Caco-2 (cell line): ENCODE measurements around the gene CDIP1. TPM values are rescaled to one million over a fixed set of nuclear protein-coding genes. Genes with fewer than 3 reads are reported as not detected.

Experiments
- BruUV-seq: library from RNA; stranded (reverse); fragments of 400-500 nt; replicated peaks from 2 replicates; lab custom pipeline; 2021; lab: Mats Ljungman, UMichigan
- CTCF ChIA-PET: fragments of 300-600 bp; sonication (Branson Sonifier 250); formaldehyde crosslinking; loops from one replicate; lab custom pipeline; 2022; ENCODE audit warnings: antibody characterized with exemption; lab: Charles Lee
- POLR2A ChIA-PET: fragments of 300-600 bp; sonication (Branson Sonifier 250); formaldehyde crosslinking; loops from one replicate; lab custom pipeline; 2022; ENCODE audit warnings: antibody characterized with exemption; lab: Charles Lee
- DNase-seq, 2 experiments: peaks; one replicate each; pipeline versions ENCODE4 v3.0.0 to v3.0.0-alpha.2; 2020 to 2022
- H3K27me3 ChIP-seq: replicated peaks from 2 replicates; pipeline ENCODE4 v1.6.0; 2011; ENCODE audit warnings: low read length; ENCODE audit not compliant: control insufficient read depth, insufficient read depth
- H3K36me3 ChIP-seq: 2 replicates; pipeline ENCODE4 v1.5.1; 2011; ENCODE audit warnings: low read length; ENCODE audit not compliant: control insufficient read depth, insufficient read depth
- H3K4me1 ChIP-seq: fragments of 250-450 bp; sonication (Bioruptor Pico); 2 replicates; pipeline ENCODE4 v1.5.1; 2020; ENCODE audit warnings: mild to moderate bottlenecking
- H3K4me3 ChIP-seq: 2 replicates; pipeline ENCODE4 v1.5.1; 2011; ENCODE audit warnings: low read depth, mild to moderate bottlenecking, control low read depth, low read length
- H3K9me3 ChIP-seq: fragments of 250-450 bp; sonication (Bioruptor Pico); 2 replicates; pipeline ENCODE4 v1.5.1; 2020; ENCODE audit warnings: mild to moderate bottlenecking, moderate library complexity
- H3K27ac Mint-ChIP-seq: one replicate; pipeline ENCODE4 v1.8.0; 2022; ENCODE audit warnings: mixed read lengths; ENCODE audit not compliant: unreplicated experiment
- H3K27me3 Mint-ChIP-seq: one replicate; pipeline ENCODE4 v1.8.0; 2022; ENCODE audit warnings: mixed read lengths; ENCODE audit not compliant: insufficient read depth, unreplicated experiment
- H3K36me3 Mint-ChIP-seq: one replicate; pipeline ENCODE4 v1.8.0; 2022; ENCODE audit warnings: mild to moderate bottlenecking, mixed read lengths; ENCODE audit not compliant: insufficient read depth, unreplicated experiment
- H3K4me1 Mint-ChIP-seq: one replicate; pipeline ENCODE4 v1.8.0; 2022; ENCODE audit warnings: low read depth, mixed read lengths; ENCODE audit not compliant: unreplicated experiment
- H3K4me3 Mint-ChIP-seq: one replicate; pipeline ENCODE4 v1.8.0; 2022; ENCODE audit warnings: mild to moderate bottlenecking, moderate library complexity, mixed read lengths; ENCODE audit not compliant: unreplicated experiment
- H3K9me3 Mint-ChIP-seq: one replicate; pipeline ENCODE4 v1.8.0; 2022; ENCODE audit warnings: mixed read lengths; ENCODE audit not compliant: unreplicated experiment
- intact Hi-C: fragments of 100-400 bp; cut with micrococcal nuclease; formaldehyde crosslinking; loops from one replicate; pipeline ENCODE4 v1.10.0; 2022; ENCODE audit not compliant: unreplicated experiment
- total RNA-seq: library from RNA; stranded (reverse); gene quantifications from 2 replicates; pipeline ENCODE4 v1.2.3, GENCODE V29; 2022
- TF ChIP-seq, protein P1 (sequence below), 2 experiments: fragments of 200-600 bp in 1 of 2; IDR thresholded peaks; 1 replicate in 1 of 2; 2 replicates in 1 of 2; pipeline versions ENCODE4 v1.5.1 to v1.8.0; 2011 to 2022; ENCODE audit warnings: antibody characterized with exemption in 1 of 2, control low read depth in 1 of 2, inconsistent platforms in 1 of 2, low read depth in 1 of 2, low read length in 1 of 2, mild to moderate bottlenecking in 1 of 2, moderate library complexity in 1 of 2; ENCODE audit not compliant: insufficient read depth in 1 of 2, severe bottlenecking in 1 of 2, unreplicated experiment in 1 of 2

Gene CDIP1
- total RNA-seq, 1 experiment from 2014 or later, result 51.7 TPM

DNA sequence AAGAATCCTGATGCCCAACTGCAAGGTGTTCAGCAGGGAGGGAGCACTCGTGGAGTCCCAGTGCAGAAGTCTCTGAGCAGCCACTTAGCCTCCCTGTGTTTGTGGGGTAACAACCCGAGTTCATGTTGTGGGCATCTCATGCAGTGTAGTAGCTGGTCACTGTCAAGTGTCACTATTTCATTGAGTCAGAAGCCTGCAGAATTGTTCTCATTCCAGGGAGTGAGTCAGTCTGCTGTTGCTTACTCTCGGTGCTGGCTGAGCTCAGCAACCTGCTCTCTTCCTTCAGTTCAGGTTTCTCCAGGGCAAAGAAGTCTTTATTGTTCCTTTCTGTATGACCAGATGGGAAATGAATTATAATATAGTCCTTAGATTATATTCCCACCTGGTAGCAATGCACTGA, 38.3 kb downstream of the CDIP1 start:
- no peaks in the 10 kb centered on the region for H3K27me3 Mint-ChIP-seq
- no peaks in the 10 kb centered on the region for H3K27me3 ChIP-seq
- ChIA-PET POLR2A (interaction anchor here (1.0 kb wide), 1 partner anchor 24 kb away, joined by 3 read pairs; the partner anchor contains the start of gene HMOX2), CTCF (interaction anchor here (1.0 to 1.4 kb wide), 2 partner anchors 14 to 48 kb away, joined by 3 to 4 read pairs; no protein-coding TSS in a partner anchor)
- H3K9me3 ChIP-seq, result no peaks in the 10 kb centered on the region
- no peak overlapping the region for H3K4me3 Mint-ChIP-seq
- no peaks in the 10 kb centered on the region for H3K36me3 ChIP-seq
- BruUV-seq, result no TSS peak
- TF ChIP-seq, protein P1, sequence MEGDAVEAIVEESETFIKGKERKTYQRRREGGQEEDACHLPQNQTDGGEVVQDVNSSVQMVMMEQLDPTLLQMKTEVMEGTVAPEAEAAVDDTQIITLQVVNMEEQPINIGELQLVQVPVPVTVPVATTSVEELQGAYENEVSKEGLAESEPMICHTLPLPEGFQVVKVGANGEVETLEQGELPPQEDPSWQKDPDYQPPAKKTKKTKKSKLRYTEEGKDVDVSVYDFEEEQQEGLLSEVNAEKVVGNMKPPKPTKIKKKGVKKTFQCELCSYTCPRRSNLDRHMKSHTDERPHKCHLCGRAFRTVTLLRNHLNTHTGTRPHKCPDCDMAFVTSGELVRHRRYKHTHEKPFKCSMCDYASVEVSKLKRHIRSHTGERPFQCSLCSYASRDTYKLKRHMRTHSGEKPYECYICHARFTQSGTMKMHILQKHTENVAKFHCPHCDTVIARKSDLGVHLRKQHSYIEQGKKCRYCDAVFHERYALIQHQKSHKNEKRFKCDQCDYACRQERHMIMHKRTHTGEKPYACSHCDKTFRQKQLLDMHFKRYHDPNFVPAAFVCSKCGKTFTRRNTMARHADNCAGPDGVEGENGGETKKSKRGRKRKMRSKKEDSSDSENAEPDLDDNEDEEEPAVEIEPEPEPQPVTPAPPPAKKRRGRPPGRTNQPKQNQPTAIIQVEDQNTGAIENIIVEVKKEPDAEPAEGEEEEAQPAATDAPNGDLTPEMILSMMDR (IDR thresholded peaks at IDR 0.05; ENCODE audit: insufficient read depth in 1 of 2, low read depth in 1 of 2, low read length in 1 of 2, severe bottlenecking in 1 of 2, unreplicated experiment in 1 of 2), result no peak
- no peaks in the 10 kb centered on the region for H3K9me3 Mint-ChIP-seq
- H3K4me3 ChIP-seq, result no peak overlapping the region
- no peak for DNase-seq
- intact Hi-C loops, result loop anchor here (2.0 kb wide), 1 partner anchor 23 kb away; the partner anchor contains the start of gene HMOX2
- H3K4me1 ChIP-seq, result peaks cover 16% of the 10 kb centered on the region
- peaks cover 26% of the 10 kb centered on the region for H3K4me1 Mint-ChIP-seq
- H3K36me3 Mint-ChIP-seq, result no peaks in the 10 kb centered on the region
- H3K27ac Mint-ChIP-seq, result peak overlapping the region; percentile 42

DNA sequence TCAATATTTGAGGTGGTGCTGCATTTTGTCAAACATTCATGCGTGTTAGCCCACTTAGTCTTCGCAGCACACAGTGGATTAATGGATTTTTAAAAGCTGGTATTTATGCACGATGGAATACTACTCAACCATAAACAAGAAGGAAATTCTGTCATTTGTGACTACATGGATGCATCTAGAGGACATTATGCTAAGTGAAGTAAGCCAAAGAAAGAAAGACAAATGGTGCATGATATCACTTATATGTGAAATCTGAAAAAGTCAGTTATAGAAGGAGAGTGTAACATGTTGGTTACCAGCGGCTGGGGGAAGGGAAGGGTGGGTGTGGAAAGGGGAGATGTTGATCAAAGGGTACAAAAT, 39.4 kb downstream of the CDIP1 start:
- H3K4me3 Mint-ChIP-seq, result no peak overlapping the region
- POLR2A ChIA-PET, result no interaction called here
- no peak overlapping the region for H3K4me3 ChIP-seq
- CTCF ChIA-PET, result no interaction called here
- H3K27ac Mint-ChIP-seq, result no peak overlapping the region
- DNase-seq, result no peak
- H3K4me1 ChIP-seq, result peaks cover 16% of the 10 kb centered on the region
- no peaks in the 10 kb centered on the region for H3K36me3 Mint-ChIP-seq
- TF ChIP-seq, protein P1 (IDR thresholded peaks at IDR 0.05; ENCODE audit: insufficient read depth in 1 of 2, low read depth in 1 of 2, low read length in 1 of 2, severe bottlenecking in 1 of 2, unreplicated experiment in 1 of 2), result no peak
- intact Hi-C loops, result no loop called here
- H3K36me3 ChIP-seq, result no peaks in the 10 kb centered on the region
- H3K27me3 ChIP-seq, result no peaks in the 10 kb centered on the region
- BruUV-seq, result no TSS peak
- H3K4me1 Mint-ChIP-seq, result peaks cover 26% of the 10 kb centered on the region
- no peaks in the 10 kb centered on the region for H3K27me3 Mint-ChIP-seq
- H3K9me3 Mint-ChIP-seq, result no peaks in the 10 kb centered on the region
- no peaks in the 10 kb centered on the region for H3K9me3 ChIP-seq

- DNase-seq, result no peak
- no peaks in the 10 kb centered on the region for H3K9me3 ChIP-seq
- Mint-ChIP-seq H3K36me3 (no peaks in the 10 kb centered on the region), H3K27ac (no peak overlapping the region), H3K4me1 (peaks cover 26% of the 10 kb centered on the region), H3K27me3 (no peaks in the 10 kb centered on the region), H3K9me3 (no peaks in the 10 kb centered on the region), H3K4me3 (no peak overlapping the region)
- ChIA-PET CTCF (no interaction called here), POLR2A (no interaction called here)
- BruUV-seq, result no TSS peak
- H3K27me3 ChIP-seq, result no peaks in the 10 kb centered on the region
- H3K4me3 ChIP-seq, result no peak overlapping the region
- no peaks in the 10 kb centered on the region for H3K36me3 ChIP-seq
- intact Hi-C loops, result no loop called here
- peaks cover 16% of the 10 kb centered on the region for H3K4me1 ChIP-seq
- TF ChIP-seq, protein P1 (IDR thresholded peaks at IDR 0.05; ENCODE audit: insufficient read depth in 1 of 2, low read depth in 1 of 2, low read length in 1 of 2, severe bottlenecking in 1 of 2, unreplicated experiment in 1 of 2), result no peak
Observed at GRCh38 chr16:4498546-4499195, 39.9 kb downstream of the CDIP1 start.
